Right cardiac atrium (tissue), 5 donors: ENCODE results near the gene HDAC10. TPM values are rescaled to one million over a fixed set of nuclear protein-coding genes. Genes with fewer than 3 reads are reported as not detected.
"Not testable (repeated sequence)": the region's sequence is repeated elsewhere in the genome, so short reads cannot be mapped to it uniquely, and the experiment has no call there.

Experiments
- ATAC-seq, 2 donors: fragments of 200-7000 bp; cut with Tn5 transposase; one replicate each; pipeline versions ENCODE4 v1.8.0 to v1.9.1; 2020; ENCODE audit warnings: moderate library complexity in 2 of 2, mild to moderate bottlenecking in 1 of 2
- DNase-seq, 3 donors: peaks; one replicate each; pipeline ENCODE4 v3.0.0-alpha.2; 2020
- H3K27ac ChIP-seq: one replicate; pipeline ENCODE4 v1.5.1; 2013; ENCODE audit warnings: mild to moderate bottlenecking, low read length, control low read depth, moderate library complexity
- H3K27me3 ChIP-seq: one replicate; pipeline ENCODE4 v1.6.1; 2013; ENCODE audit not compliant: control insufficient read depth, insufficient read depth
- H3K4me1 ChIP-seq: one replicate; pipeline ENCODE4 v1.6.1; 2013; ENCODE audit warnings: low read length; ENCODE audit not compliant: control insufficient read depth, insufficient read depth
- H3K4me3 ChIP-seq: one replicate; pipeline ENCODE4 v1.5.1; 2013; ENCODE audit warnings: low read length, control low read depth
- H3K9me3 ChIP-seq: one replicate; pipeline ENCODE4 v1.6.1; 2013; ENCODE audit warnings: low read length; ENCODE audit not compliant: control insufficient read depth
- WGBS: extraction: QIAGEN DNeasy Blood & Tissue Kit; methylation state at CpG from one replicate; pipeline ENCODE4 v1.1.7; 2013; 5-methylcytosine and 5-hydroxymethylcytosine counted together
- intact Hi-C, 4 donors: fragments of 100-400 bp; cut with DNase I; formaldehyde crosslinking; loops; one replicate each; pipeline versions ENCODE4 v1.11.0 to v1.14.0; 2022 to 2023
- polyA plus RNA-seq: library from polyadenylated mRNA; stranded (reverse); fragments of 200-250 nt; gene quantifications from one replicate; pipeline ENCODE4 v1.2.3, GENCODE V29; 2013
- total RNA-seq, 4 donors: library from RNA; stranded (reverse); fragmentation: NEBNext Ultra II Directional; extraction: Animal tissue kit (Norgen Biotek cat#: 25700); gene quantifications; one replicate each; pipeline ENCODE4 v1.2.1, GENCODE V29; 2021
- donor health status: healthy with polysubstance abuse.
- donor health status: DM: no; HTN: yes; CAD: no.
- donor health status: DM: no; HTN: no; CAD: no.
- donor health status: DM: no; HTN: yes; CAD: no; lungs with severe emphysema.
- donor health status: DM: yes; HTN: yes; CAD: no.

Gene HDAC10
- total and polyA plus RNA-seq, 5 donors = 8.7 to 13.5 (median 11.6) TPM

DNA sequence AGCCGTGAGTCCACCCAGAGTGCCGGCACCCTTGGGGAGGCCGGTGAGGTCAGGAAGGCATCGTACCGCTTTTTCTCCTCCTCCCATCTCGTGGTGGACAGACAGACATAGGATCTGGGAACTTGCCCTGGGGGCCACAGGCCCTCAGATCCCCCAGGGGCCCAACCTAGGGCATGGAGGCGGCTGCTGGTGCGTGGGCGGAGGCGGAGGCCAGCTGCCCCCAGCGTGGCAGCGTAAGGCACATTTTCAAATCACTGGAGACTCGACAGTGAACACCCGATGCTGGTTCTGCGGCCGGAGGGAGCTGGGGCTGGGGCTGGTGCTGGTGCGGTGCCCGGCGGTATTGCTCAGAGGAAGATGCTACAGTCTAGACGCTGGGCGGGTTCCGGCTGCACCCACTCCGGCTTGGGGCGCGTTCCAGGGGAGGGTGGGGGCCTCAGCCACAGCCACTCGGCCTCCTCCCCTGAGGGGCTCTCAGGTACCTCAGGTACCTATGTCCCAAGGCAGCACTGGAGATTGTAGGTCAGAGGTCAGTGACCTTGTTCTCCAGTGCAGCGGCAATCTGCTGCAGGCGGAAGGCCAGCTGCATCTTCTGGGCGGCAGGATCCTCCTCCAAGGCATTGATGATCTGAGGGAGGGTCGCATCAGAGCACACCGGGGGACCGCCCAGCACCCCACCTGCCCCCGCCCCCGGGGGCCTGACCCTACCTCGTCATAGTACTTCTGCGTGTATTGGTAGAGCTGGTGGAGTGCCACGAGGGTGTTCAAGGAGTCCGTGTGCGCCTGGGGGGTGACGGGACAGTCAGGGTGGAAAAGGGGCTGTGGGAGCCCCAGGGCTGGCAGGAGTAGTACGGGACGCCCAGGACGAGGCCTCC is 24.4 kb upstream of the HDAC10 start:
- DNase-seq (no peak), ATAC-seq (no peak)
- 86% methylated on average over 43 of the region's 43 CpGs for WGBS
- Histone ChIP-seq H3K27ac (no peak overlapping the region), H3K4me1 (no peaks in the 10 kb centered on the region), H3K27me3 (no peaks in the 10 kb centered on the region), H3K4me3 (no peak overlapping the region), H3K9me3 (no peaks in the 10 kb centered on the region)
- intact Hi-C loops = loop anchor here in 3 of 4 donors (5.0 kb wide), 2 partner anchors 37 to 52 kb away; partner anchors contain the start of gene DENND6B (in 3 of the 3)

DNA sequence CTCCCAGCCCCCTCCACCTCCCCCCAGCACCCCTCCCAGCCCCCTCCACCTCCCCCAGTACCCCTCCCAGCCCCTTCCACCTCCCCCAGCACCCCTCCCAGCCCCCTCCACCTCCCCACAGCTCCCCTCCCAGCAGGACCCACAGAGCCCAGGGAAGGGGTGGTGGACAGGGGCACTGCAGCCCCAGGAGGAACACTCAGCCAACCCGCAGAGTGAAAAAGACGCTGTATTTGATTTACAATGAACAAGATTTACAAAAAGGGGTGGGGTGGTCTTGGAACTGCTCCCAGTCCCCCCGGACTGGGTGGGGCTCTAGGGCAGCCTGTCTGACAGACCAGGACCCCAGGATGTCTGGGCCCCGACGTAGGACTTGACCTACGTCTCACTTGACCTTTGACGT is 23.7 kb upstream of the HDAC10 start:
- Histone ChIP-seq H3K9me3 (no peaks in the 10 kb centered on the region), H3K27me3 (no peaks in the 10 kb centered on the region), H3K4me3 (no peak overlapping the region), H3K4me1 (no peaks in the 10 kb centered on the region), H3K27ac (no peak overlapping the region)
- ATAC-seq (no peak), DNase-seq (no peak)
- intact Hi-C loops = loop anchor here (5.0 kb wide), 3 partner anchors 38 to 68 kb away; partner anchors contain the start of genes DENND6B (in 4 of the 4) and PPP6R2 (in 1 of the 4)
- WGBS = 60% methylated on average over 7 of the region's 7 CpGs

DNA sequence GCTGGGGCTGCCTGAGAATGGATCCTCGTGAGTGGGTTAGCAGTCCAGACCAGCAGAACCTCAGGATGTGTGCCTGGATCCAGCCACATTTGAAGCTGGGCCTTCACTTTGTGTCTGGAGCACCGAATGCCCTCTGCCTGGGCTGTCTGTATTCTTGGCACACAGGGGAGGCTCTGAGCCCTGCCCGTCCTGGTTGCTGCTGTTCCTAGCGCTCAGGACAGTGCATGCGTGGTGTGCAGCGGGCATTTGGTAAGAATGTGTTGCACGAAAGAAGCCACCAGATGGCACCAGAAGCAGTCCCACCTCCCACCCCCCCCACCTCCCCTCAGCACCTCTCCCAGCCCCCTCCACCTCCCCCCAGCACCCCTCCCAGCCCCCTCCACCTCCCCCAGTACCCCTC is 23.2 kb upstream of the HDAC10 start:
- Histone ChIP-seq H3K4me3 (no peak overlapping the region), H3K4me1 (no peaks in the 10 kb centered on the region), H3K9me3 (no peaks in the 10 kb centered on the region), H3K27ac (no peak overlapping the region), H3K27me3 (no peaks in the 10 kb centered on the region)
- ATAC-seq (peak; percentile 9 to 15), DNase-seq (peak in 2 of 3 donors; percentile 54 to 84)
- intact Hi-C loops = loop anchor here in 1 of 4 donors (5.0 kb wide), 2 partner anchors 53 to 68 kb away; partner anchors contain the start of genes DENND6B and PPP6R2
- 25% methylated on average over 7 of the region's 7 CpGs for WGBS

DNA sequence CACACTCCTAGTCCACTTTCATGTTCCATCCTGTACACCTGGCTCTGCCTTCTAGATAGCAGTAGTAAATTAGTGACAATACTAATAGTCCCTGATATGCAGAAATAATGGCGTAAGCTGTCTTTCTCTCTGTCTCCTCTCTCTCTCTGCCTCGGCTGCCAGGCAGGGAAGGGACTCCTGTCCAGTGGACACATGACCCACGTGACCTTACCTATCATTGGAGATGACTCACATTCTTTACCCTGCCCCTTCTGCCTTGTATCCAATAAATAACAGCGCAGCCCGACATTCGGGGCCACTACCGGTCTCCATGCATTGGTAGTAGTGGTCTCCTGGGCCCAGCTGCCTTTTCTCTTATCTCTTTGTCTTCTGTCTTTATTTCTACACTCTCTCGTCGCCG is 22.7 kb upstream of the HDAC10 start:
- H3K27ac ChIP-seq, H3K4me1 ChIP-seq, ATAC-seq, H3K27me3 ChIP-seq, H3K4me3 ChIP-seq, H3K9me3 ChIP-seq, DNase-seq: not testable (repeated sequence)
- intact Hi-C loops = loop anchor here in 1 of 4 donors (5.0 kb wide), 2 partner anchors 54 to 69 kb away; partner anchors contain the start of genes DENND6B and PPP6R2
- WGBS = 79% methylated on average over 10 of the region's 10 CpGs

DNA sequence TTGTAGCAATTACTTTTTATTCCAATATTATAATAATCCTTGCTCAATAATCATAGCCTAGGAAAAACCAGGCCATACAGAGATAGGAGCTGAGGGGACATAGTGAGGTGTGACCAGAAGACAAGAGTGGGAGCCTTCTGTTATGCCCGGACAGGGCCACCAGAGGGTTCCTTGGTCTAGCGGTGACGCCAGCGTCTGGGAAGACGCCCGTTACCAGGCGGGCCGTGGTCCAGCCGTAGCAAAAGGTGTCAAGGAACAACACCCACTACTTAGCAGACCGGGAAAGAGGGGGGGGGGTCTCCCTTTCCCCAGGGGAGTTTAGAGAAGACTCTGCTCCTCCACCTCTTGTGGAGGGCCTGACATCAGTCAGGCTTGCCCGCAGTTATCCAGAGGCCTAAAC is 22.3 kb upstream of the HDAC10 start:
- H3K4me1 ChIP-seq, H3K27me3 ChIP-seq, ATAC-seq, H3K4me3 ChIP-seq, DNase-seq, H3K27ac ChIP-seq, H3K9me3 ChIP-seq: not testable (repeated sequence)
- intact Hi-C loops = loop anchor here in 1 of 4 donors (5.0 kb wide), 2 partner anchors 54 to 69 kb away; partner anchors contain the start of genes DENND6B and PPP6R2
- 44% methylated on average over 11 of the region's 11 CpGs for WGBS

DNA sequence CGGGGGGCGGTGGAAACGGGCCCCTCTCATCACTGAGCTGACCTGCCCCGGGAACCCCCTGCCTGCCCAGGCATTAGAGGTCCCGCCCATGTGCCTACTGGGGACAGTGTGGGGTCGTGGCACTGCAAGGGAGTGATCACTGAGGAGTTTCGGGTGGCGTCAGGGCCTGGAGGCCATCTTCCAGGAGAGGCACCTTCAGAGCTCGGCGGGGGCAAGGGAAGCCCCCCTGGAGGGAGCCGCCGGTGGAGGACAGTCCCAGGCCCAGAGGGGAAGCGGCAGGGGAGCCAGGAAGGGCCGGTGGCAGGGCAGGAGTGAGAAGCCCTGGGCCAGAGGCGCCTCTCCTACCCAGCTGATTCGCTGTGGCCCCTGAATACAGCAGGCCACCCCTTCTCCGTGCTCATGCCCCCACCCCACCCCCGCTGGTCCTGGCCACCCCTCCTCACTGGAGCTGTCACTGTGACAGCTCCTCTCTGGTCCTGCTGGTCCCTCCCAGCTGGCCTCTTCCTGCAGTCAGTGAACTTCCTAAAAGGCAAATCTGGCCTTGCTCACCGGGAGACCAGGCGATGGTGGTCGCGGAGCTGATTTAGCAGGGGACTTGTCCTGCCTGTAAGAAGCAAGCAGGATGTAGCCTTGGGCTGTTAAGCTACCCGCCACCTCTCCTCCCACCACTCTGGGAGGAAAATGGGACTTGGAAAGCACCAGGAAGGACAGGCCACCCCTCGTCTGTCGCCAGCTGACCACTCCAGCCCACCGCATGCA is 21.2 kb upstream of the HDAC10 start:
- 39% methylated on average over 26 of the region's 26 CpGs for WGBS
- Histone ChIP-seq H3K4me3 (no peak overlapping the region), H3K4me1 (no peaks in the 10 kb centered on the region), H3K9me3 (no peaks in the 10 kb centered on the region), H3K27me3 (no peaks in the 10 kb centered on the region), H3K27ac (no peak overlapping the region)
- intact Hi-C loops = loop anchor here in 1 of 4 donors (5.0 kb wide), 2 partner anchors 55 to 70 kb away; partner anchors contain the start of genes DENND6B and PPP6R2
- ATAC-seq (no peak), DNase-seq (no peak)

DNA sequence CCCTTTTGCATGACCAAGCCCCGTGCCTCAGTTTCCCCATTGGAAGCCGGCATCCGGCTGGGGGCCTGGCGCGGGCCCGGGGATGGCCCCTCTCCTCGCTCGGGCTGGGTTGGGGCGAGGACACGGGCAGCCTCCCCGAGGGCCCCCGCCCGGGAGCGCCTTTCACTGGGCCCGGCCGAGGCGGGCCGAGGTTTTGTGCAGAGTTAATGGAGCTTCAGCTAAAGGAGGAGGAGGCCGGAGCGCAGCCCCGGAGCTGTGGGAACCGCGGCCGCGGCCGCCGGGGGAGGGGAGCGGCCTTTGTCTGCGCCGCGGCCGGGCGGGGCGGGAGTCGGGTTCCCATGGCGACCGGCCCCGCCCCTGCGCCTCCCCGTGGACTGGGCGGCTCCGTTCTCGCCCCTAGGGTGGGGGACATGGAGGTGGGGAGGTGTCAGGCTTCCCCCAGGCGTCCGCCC is 20.5 kb upstream of the HDAC10 start:
- Histone ChIP-seq H3K9me3 (no peaks in the 10 kb centered on the region), H3K4me3 (peak overlapping the region; percentile 39), H3K27ac (no peak overlapping the region), H3K27me3 (no peaks in the 10 kb centered on the region), H3K4me1 (no peaks in the 10 kb centered on the region)
- WGBS = 1% methylated on average over 45 of the region's 45 CpGs
- ATAC-seq (peak; percentile 38 to 54), DNase-seq (peak; percentile 78 to 90 (median 89))
- intact Hi-C loops = loop anchor here in 1 of 4 donors (5.0 kb wide), 2 partner anchors 56 to 71 kb away; partner anchors contain the start of genes DENND6B and PPP6R2

DNA sequence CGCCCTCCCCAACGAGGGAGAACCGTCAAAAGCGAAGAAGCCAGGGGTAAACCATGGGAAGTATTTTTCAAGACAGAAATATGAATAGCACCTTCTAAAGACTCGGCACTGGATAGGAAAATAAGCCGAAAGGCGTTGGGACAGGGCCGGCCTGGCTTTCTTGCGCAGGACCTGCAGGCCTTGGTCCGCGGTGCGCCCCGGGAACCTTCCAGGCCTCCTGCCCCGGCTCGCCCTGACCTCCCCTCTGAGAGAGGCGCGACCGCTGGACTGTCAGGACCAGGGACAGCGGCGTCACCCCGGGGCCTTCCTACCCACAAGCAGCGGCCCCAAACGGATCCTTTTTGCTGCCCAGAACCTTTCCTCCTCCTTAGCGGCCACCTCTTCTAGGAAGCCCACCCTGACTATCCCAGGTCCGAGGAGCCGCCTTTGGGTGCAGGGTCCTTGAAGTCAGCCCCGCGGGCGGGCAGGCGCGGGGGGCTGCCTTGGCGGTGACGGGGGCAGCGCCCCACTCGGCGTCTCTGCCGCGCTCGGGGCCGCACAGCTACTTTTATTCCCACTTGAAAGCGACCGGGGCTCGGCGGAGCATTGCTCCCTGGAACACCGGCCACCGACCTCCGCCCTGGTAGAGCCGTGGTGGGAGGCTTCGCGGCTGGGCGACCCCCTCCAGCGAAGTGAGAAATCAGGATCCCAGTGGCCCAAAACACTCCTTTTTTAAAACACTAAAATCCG is 19.8 kb upstream of the HDAC10 start:
- 1% methylated on average over 53 of the region's 53 CpGs for WGBS
- intact Hi-C loops = loop anchor here in 1 of 4 donors (5.0 kb wide), 2 partner anchors 56 to 71 kb away; partner anchors contain the start of genes DENND6B and PPP6R2
- peak overlapping the region; percentile 0 for H3K27ac ChIP-seq

DNA sequence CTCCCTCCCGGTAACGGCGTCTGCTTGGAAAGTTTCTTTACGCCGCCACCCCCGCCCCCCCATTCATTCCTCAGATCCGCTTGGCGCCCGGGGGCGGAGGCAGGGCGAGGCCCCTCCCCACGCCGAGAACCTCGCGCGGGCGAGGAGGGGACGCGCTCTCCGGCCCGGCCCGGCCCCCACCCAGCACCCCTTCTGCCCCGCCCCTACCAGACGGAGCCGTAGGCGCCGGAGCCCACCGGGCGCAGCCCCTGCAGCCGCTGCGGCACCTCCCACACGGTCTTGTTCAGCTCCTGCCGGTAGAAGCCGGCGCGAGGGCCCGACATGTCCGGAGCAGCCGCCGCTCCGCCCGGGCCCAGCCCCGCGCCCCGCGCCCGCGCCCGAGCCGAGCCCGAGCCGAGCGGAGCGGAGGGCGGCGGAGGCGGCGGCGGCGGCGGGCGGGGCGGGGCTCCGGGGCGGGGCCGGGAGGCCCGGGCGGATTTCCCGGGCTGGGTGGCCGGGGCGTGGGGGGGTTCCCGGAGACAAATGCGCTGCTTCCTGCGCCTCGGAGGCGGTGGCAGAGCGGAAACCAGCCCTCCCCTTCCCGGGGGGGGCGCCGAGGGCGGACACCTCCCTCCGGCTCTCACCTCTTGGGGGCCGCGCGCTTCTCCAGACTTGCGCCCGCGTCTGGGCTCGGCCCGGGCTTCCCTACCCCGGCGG is 19.1 kb upstream of the HDAC10 start, which contains the start of gene MAPK11:
MAPK11 (minus strand) TSS at position 411 of the 696 bp plus-strand sequence; CDS start at position 323, 88 bp downstream.
- Histone ChIP-seq H3K27ac (peak within 1 kb of the TSS; percentile 42), H3K4me1 (no peaks in the 10 kb centered on the region)
- intact Hi-C loops = loop anchor here in 1 of 4 donors (5.0 kb wide), 2 partner anchors 57 to 72 kb away; partner anchors contain the start of genes DENND6B and PPP6R2

More for the DNA sequence above, 19.8 kb upstream of the HDAC10 start:
- peak; percentile 49 to 53 for ATAC-seq
- Histone ChIP-seq H3K4me3 (peak overlapping the region; percentile 79), H3K27me3 (no peaks in the 10 kb centered on the region), H3K4me1 (no peaks in the 10 kb centered on the region), H3K9me3 (no peaks in the 10 kb centered on the region)
- DNase-seq = peak; percentile 79 to 92 (median 89)

More for the DNA sequence above, 19.1 kb upstream of the HDAC10 start, which contains the start of gene MAPK11:
- under 1% methylated on average over 91 of the region's 92 CpGs for WGBS
- DNase-seq (peak; percentile 77 to 88 (median 88)), ATAC-seq (peak; percentile 26 to 47)
- Histone ChIP-seq H3K4me3 (peak within 1 kb of the TSS; percentile 79), H3K9me3 (no peaks in the 10 kb centered on the region), H3K27me3 (no peaks in the 10 kb centered on the region)
